HG03280 (cell line): ENCODE measurements around the gene DRG2.

Experiments
- ATAC-seq: cut with Tn5 transposase; IDR thresholded peaks from one replicate; pipeline ENCODE4 v1.9.1; 2021; ENCODE audit warnings: mild to moderate bottlenecking, moderate library complexity; ENCODE audit not compliant: unreplicated experiment

Gene DRG2

GRCh38 chr17:18111330-18111971 lies 23.7 kb downstream of the DRG2 start:
- no peak for ATAC-seq

DNA sequence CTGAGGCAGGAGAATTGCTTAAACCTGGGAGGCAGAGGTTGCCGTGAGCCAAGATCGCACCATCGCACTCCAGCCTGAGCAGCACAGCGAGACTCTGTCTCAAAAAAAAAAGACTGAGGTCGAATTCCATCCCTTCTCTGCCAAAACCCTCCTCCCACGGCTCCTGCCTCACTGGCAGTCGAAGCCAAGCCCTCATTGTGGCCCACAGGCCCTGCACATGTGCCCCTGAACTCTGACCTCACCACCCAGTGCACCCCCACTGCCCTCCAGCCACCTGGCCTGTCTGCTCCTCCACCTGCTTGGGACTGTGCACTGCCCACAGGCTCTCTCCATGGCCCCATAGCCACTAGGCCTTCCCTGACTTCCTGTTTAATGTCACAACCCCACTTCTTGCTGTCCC lies 27.8 kb downstream of the DRG2 start:
- ATAC-seq = no peak

GRCh38 chr17:18116078-18116477 lies 28.3 kb downstream of the DRG2 start:
- ATAC-seq = no peak

GRCh38 chr17:18117533-18117932 lies 29.8 kb downstream of the DRG2 start:
- no peak for ATAC-seq

DNA sequence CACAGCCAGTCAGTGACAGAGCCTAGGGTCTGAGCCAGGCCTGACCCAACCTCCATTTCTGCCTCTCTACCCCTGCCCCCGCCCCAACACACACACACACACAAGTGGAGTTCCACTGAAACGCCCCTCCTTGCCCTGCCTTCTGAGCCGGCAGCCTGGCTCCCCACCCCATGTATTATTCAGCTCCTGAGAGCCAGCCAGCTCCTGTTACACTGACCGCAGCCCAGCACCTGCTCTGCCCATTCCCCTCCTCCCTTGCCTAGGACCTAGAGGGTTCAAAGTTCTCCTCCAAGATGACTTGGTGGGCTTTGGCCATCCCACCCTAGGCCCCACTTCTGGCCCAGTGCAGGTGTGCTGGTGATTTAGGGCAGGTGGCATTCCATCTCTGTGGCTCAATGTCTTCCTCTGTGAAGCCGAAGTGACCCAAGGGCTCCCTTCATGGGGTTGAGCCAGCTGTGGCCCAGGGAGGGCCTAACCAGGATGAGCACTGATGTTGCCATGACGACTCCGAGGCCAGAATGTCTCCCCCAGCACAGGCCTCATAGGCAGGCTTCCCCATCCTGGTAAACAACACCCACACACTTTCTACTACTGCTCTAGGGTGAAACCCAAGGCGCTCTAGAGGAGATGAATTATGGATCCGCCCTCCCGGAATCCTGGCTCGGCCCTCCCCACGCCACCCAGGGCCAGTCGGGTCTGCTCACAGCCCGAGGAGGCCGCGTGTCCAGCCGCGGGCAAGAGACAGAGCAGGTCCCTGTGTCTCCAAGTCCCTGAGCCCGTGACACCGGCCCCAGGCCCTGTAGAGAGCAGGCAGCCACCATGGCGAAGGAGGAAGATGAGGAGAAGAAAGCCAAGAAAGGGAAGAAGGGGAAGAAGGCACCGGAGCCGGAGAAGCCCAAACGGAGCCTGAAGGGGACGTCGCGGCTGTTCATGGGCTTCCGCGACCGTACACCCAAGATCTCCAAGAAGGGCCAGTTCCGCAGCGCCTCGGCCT lies 30.5 kb downstream of the DRG2 start:
- no peak for ATAC-seq

DNA sequence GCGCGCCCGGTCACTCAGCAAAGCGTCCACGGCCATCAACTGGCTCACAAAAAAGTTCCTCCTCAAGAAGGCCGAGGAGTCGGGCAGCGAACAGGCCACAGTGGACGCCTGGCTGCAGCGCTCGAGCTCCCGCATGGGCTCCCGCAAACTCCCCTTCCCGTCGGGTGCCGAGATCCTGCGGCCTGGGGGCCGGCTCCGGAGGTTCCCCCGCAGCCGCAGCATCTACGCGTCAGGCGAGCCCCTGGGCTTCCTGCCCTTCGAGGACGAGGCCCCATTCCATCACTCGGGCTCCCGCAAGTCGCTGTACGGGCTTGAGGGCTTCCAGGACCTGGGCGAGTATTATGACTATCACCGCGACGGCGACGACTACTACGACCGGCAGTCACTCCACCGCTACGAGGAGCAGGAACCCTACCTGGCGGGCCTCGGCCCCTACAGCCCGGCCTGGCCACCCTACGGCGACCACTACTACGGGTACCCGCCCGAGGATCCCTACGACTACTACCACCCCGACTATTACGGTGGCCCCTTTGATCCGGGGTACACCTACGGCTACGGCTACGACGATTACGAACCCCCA lies 31.5 kb downstream of the DRG2 start:
- ATAC-seq = no peak

DNA sequence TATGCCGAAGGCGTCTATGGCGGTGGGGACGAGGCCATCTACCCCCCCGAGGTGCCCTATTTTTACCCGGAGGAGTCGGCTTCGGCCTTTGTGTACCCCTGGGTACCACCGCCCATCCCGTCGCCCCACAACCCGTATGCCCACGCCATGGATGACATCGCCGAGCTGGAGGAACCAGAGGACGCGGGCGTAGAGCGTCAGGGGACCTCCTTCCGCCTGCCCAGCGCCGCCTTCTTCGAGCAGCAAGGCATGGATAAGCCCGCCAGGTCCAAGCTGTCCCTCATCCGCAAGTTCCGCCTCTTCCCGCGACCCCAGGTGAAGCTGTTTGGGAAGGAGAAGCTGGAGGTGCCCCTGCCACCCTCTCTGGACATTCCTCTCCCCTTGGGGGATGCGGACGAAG lies 32.2 kb downstream of the DRG2 start:
- ATAC-seq = no peak

- no peak for ATAC-seq
These were observed 32.8 kb downstream of the DRG2 start for GRCh38 chr17:18120461-18121017.

DNA sequence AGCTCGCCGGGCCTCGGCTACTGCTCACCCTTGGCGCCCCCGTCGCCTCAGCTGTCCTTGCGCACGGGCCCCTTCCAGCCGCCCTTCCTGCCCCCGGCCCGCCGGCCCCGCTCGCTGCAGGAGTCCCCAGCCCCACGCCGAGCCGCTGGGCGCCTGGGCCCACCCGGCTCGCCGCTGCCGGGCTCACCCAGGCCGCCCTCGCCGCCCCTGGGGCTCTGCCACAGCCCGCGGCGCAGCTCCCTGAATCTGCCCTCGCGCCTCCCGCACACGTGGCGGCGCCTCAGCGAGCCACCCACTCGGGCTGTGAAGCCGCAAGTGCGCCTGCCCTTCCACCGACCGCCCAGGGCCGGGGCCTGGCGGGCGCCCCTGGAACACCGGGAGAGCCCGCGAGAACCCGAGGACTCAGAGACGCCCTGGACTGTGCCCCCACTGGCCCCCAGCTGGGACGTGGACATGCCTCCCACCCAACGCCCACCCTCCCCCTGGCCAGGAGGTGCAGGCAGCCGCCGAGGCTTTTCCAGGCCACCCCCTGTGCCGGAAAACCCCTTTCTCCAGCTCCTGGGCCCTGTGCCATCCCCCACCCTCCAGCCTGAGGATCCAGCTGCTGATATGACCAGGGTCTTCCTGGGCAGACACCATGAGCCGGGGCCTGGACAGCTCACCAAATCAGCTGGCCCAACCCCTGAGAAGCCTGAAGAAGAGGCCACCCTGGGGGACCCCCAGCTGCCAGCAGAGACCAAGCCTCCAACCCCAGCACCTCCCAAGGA lies 33.6 kb downstream of the DRG2 start:
- ATAC-seq = no peak

GRCh38 chr17:18122990-18123753 lies 35.4 kb downstream of the DRG2 start:
- ATAC-seq = no peak

DNA sequence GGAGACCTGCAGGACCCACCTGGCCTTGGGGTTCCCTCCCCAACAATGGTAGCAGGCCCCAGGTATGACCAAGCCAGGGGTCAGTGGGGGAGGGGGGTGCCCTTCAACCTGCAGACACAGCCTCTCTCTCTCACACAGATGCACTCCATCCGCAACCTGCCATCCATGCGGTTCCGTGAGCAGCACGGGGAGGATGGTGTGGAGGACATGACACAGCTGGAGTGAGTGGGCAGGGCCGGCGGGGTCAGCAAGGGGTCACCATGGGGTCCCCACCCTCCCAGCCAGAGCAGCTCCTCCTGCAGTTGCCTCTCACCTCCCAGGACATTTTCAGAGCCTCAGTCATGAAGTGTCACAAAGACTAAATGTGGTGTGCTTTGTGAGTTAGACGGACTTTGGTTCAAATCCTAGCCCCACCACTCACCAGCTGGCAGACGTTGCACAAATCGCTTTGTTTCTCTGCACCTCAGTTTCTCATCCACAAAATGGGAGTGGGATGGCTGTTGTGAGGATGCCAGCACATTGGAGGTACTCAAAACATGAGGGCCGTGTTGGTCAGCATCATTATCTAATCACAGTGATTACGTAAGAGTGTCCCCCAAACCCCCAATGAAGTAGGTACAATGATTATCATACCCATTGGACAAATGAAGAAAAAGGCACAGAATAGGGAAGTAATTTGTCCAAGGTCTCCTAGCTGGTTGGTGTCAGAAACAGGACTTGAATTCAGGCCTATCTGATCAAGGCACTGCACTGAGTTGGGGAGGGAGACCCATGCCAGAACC lies 36.8 kb downstream of the DRG2 start:
- no peak for ATAC-seq

- no peak for ATAC-seq
These were observed 41.3 kb downstream of the DRG2 start for GRCh38 chr17:18129041-18129502.

- ATAC-seq = no peak
These were observed 45.0 kb downstream of the DRG2 start for GRCh38 chr17:18132711-18133110.

- no peak for ATAC-seq
These were observed 48.6 kb downstream of the DRG2 start for GRCh38 chr17:18136357-18136756.

- ATAC-seq = no peak
These were observed 50.5 kb downstream of the DRG2 start for GRCh38 chr17:18138065-18138749.

- no peak for ATAC-seq
These were observed 51.3 kb downstream of the DRG2 start for GRCh38 chr17:18139092-18139491.

DNA sequence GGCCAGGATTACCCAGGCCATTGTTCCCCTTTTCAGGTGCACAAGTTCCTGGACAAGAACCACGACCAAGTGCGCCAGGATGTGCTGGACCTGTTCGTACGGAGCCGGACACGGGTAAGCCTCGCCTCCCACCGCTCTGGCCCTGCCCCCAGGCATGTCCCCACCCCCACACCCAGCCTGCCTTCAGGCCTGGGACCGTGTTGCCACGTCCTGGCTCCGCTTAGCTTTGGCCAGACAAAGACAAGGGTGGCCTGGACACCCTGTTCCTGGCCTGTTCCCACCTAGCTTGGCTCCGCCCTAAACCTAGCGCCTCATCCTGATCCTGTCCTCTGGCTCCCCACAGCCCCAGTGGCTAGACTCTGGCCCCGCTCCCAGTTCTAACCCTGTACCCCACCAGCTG lies 51.8 kb downstream of the DRG2 start:
- no peak for ATAC-seq

DNA sequence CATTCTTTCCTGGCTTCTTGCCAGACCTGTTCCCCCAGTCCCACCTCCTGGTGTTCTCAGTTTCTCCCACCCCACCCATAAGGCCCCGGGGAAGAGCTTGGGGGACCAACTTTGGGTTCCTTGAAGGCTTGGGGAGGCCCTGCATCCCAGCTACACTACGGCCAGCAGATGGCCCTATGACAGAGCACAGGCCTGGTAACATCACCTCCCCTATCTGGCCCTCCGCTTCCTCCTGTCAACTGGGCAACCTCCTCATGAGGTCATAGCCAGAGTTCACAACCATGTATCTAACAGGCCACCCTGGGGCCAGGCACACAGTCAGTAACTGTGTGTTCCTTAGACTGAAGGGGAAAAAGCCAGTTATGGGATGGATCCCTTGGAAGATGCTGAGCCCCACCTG lies 52.2 kb downstream of the DRG2 start:
- no peak for ATAC-seq

- no peak for ATAC-seq
These were observed 52.9 kb downstream of the DRG2 start for GRCh38 chr17:18140648-18141047.
